ENCODE data around the gene CDH4. TPM values are rescaled to one million over a fixed set of nuclear protein-coding genes. Genes with fewer than 3 reads are reported as not detected.

Gene CDH4
- total and polyA plus RNA-seq, 2 of the 8 experiments (the other 6 are each of a cell fraction or from before 2014, with no cell fraction given) = 4.3 to 7.9 TPM

DNA sequence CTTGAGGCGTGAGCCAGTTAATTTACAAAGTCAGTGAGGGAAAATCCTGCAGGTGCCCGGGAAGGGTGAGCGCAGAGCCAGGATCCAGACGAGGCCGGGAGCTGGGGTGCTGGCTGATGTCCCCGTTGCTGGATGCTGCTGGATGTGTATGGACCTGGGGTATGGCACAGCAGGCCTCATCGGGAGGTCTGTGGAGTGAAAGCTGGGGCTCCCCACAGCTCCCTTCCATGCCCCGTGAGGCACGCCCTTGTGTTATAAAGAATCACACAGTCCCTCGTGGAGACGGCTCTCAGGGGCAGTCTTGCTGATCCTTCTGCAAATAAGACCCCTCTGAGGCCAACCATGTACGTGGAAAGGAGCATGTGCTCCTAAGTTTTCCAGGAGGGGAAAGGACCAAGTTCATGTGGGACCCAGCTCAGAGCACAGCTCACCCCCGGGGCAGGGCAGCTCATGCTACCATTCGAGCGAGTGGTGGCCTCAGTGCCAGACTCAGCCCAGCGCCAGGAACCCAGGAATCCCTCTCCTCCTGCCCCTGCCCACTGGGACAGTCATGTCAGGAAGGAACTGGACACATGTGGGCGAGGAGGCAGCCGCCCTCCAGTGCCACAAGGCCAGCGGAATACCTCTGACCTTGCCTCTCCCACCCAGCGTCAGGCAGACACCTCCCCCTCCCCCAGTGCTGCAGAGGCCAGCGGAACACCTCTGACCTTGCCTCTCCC, 97.5 kb downstream of the CDH4 start (continued):
- TF ChIP-seq, protein P1, sequence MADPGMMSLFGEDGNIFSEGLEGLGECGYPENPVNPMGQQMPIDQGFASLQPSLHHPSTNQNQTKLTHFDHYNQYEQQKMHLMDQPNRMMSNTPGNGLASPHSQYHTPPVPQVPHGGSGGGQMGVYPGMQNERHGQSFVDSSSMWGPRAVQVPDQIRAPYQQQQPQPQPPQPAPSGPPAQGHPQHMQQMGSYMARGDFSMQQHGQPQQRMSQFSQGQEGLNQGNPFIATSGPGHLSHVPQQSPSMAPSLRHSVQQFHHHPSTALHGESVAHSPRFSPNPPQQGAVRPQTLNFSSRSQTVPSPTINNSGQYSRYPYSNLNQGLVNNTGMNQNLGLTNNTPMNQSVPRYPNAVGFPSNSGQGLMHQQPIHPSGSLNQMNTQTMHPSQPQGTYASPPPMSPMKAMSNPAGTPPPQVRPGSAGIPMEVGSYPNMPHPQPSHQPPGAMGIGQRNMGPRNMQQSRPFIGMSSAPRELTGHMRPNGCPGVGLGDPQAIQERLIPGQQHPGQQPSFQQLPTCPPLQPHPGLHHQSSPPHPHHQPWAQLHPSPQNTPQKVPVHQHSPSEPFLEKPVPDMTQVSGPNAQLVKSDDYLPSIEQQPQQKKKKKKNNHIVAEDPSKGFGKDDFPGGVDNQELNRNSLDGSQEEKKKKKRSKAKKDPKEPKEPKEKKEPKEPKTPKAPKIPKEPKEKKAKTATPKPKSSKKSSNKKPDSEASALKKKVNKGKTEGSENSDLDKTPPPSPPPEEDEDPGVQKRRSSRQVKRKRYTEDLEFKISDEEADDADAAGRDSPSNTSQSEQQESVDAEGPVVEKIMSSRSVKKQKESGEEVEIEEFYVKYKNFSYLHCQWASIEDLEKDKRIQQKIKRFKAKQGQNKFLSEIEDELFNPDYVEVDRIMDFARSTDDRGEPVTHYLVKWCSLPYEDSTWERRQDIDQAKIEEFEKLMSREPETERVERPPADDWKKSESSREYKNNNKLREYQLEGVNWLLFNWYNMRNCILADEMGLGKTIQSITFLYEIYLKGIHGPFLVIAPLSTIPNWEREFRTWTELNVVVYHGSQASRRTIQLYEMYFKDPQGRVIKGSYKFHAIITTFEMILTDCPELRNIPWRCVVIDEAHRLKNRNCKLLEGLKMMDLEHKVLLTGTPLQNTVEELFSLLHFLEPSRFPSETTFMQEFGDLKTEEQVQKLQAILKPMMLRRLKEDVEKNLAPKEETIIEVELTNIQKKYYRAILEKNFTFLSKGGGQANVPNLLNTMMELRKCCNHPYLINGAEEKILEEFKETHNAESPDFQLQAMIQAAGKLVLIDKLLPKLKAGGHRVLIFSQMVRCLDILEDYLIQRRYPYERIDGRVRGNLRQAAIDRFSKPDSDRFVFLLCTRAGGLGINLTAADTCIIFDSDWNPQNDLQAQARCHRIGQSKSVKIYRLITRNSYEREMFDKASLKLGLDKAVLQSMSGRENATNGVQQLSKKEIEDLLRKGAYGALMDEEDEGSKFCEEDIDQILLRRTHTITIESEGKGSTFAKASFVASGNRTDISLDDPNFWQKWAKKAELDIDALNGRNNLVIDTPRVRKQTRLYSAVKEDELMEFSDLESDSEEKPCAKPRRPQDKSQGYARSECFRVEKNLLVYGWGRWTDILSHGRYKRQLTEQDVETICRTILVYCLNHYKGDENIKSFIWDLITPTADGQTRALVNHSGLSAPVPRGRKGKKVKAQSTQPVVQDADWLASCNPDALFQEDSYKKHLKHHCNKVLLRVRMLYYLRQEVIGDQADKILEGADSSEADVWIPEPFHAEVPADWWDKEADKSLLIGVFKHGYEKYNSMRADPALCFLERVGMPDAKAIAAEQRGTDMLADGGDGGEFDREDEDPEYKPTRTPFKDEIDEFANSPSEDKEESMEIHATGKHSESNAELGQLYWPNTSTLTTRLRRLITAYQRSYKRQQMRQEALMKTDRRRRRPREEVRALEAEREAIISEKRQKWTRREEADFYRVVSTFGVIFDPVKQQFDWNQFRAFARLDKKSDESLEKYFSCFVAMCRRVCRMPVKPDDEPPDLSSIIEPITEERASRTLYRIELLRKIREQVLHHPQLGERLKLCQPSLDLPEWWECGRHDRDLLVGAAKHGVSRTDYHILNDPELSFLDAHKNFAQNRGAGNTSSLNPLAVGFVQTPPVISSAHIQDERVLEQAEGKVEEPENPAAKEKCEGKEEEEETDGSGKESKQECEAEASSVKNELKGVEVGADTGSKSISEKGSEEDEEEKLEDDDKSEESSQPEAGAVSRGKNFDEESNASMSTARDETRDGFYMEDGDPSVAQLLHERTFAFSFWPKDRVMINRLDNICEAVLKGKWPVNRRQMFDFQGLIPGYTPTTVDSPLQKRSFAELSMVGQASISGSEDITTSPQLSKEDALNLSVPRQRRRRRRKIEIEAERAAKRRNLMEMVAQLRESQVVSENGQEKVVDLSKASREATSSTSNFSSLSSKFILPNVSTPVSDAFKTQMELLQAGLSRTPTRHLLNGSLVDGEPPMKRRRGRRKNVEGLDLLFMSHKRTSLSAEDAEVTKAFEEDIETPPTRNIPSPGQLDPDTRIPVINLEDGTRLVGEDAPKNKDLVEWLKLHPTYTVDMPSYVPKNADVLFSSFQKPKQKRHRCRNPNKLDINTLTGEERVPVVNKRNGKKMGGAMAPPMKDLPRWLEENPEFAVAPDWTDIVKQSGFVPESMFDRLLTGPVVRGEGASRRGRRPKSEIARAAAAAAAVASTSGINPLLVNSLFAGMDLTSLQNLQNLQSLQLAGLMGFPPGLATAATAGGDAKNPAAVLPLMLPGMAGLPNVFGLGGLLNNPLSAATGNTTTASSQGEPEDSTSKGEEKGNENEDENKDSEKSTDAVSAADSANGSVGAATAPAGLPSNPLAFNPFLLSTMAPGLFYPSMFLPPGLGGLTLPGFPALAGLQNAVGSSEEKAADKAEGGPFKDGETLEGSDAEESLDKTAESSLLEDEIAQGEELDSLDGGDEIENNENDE (IDR thresholded peaks at IDR 0.05; ENCODE audit: insufficient replicate concordance, low read length) = no peak
- no peak for TF ChIP-seq RFX5 (IDR thresholded peaks at IDR 0.05; ENCODE audit: borderline replicate concordance, low read depth, low read length)
- no peak for TF ChIP-seq EP300 (IDR thresholded peaks at IDR 0.05; ENCODE audit: borderline replicate concordance in 1 of 2, low read depth in 2 of 2, low read length in 2 of 2)
- no peak for TF ChIP-seq TBP (IDR thresholded peaks at IDR 0.05; ENCODE audit: low read depth, low read length)
- no peak for TF ChIP-seq KDM4A (IDR thresholded peaks at IDR 0.05; ENCODE audit: low read depth, low read length, severe bottlenecking)
- no peak for TF ChIP-seq SIN3A (conservative IDR thresholded peaks at IDR 0.05 in 1 of 2, IDR thresholded peaks at IDR 0.05 in 1 of 2; ENCODE audit: low read depth in 1 of 2, low read length in 2 of 2)

Data from H1 (cell line).